GM12878 (cell line): ENCODE measurements around the gene DCTPP1.

Source experiments
- GABPA ChIP-seq: IDR thresholded peaks from 2 replicates; pipeline ENCODE4 v1.6.1; 2014; ENCODE audit warnings: antibody characterized with exemption, low read depth, mild to moderate bottlenecking, inconsistent platforms
- NFIC ChIP-seq: IDR thresholded peaks from 2 replicates; pipeline ENCODE4 v1.6.1; 2012; ENCODE audit warnings: low read depth, mild to moderate bottlenecking, inconsistent platforms, low read length, moderate library complexity
- POLR2A ChIP-seq: IDR thresholded peaks from 2 replicates; pipeline ENCODE4 v1.6.1; 2011; ENCODE audit warnings: low read depth, mild to moderate bottlenecking, low read length
- SIX5 ChIP-seq: IDR thresholded peaks from 2 replicates; pipeline ENCODE4 v1.6.1; 2011; ENCODE audit warnings: mild to moderate bottlenecking, low read depth, low read length, moderate library complexity; ENCODE audit not compliant: severe bottlenecking
- SP1 ChIP-seq: IDR thresholded peaks from one replicate; pipeline ENCODE4 v1.6.1; 2011; ENCODE audit warnings: low read depth, low read length
- SUZ12 ChIP-seq: fragments of 200-600 bp; sonication (generic); IDR thresholded peaks from one replicate; pipeline ENCODE4 v1.6.1; 2018; ENCODE audit warnings: antibody characterized with exemption, mild to moderate bottlenecking; ENCODE audit not compliant: unreplicated experiment
- TF ChIP-seq, protein P1 (sequence below), 3 experiments: IDR thresholded peaks in 2 of 3; conservative IDR thresholded peaks in 1 of 3; 2 replicates each; pipeline ENCODE4 v1.5.1; 2011; ENCODE audit warnings: low read depth in 3 of 3, low read length in 3 of 3, mild to moderate bottlenecking in 3 of 3, control low read depth in 2 of 3, moderate library complexity in 2 of 3, inconsistent platforms in 1 of 3, mixed read lengths in 1 of 3; ENCODE audit not compliant: control insufficient read depth in 2 of 3, insufficient read depth in 1 of 3; ENCODE audit errors: extremely low read depth in 1 of 3
- TF ChIP-seq, protein P2 (sequence below): IDR thresholded peaks from 2 replicates; pipeline ENCODE4 v1.6.1; 2012; ENCODE audit warnings: low read depth, low read length, improper control_type of control experiment

DNA sequence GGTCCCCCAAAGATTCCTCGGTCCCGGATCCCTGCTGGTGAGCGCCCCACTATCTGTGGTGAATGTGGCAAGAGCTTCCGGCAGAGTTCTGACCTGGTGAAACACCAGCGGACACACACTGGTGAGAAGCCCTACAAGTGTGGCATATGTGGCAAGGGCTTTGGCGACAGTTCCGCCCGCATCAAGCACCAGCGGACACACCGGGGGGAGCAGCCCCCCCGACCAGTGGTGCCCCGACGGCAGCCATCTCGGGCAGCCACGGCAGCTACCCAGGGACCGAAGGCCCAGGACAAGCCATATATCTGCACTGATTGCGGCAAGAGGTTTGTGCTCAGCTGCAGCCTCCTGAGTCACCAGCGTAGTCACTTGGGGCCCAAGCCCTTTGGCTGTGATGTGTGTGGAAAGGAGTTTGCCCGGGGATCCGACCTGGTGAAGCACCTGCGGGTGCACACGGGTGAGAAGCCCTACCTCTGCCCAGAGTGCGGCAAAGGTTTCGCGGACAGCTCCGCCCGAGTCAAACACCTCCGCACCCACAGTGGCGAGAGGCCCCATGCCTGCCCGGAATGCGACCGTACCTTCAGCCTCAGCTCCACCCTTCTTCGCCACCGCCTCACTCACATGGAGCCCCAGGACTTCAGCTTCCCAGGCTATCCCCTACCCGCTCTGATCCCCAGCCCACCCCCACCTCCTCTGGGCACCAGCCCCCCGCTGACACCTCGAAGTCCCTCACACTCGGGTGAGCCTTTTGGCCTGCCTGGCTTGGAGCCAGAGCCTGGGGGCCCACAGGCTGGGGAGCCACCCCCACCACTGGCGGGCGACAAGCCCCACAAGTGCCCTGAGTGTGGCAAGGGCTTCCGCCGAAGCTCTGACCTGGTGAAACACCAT is 31.8 kb downstream of the DCTPP1 start:
- TF ChIP-seq SIX5, result no peak
- TF ChIP-seq SP1, result no peak
- no peak for TF ChIP-seq POLR2A
- no peak for TF ChIP-seq GABPA
- TF ChIP-seq NFIC, result no peak
- TF ChIP-seq, protein P1, sequence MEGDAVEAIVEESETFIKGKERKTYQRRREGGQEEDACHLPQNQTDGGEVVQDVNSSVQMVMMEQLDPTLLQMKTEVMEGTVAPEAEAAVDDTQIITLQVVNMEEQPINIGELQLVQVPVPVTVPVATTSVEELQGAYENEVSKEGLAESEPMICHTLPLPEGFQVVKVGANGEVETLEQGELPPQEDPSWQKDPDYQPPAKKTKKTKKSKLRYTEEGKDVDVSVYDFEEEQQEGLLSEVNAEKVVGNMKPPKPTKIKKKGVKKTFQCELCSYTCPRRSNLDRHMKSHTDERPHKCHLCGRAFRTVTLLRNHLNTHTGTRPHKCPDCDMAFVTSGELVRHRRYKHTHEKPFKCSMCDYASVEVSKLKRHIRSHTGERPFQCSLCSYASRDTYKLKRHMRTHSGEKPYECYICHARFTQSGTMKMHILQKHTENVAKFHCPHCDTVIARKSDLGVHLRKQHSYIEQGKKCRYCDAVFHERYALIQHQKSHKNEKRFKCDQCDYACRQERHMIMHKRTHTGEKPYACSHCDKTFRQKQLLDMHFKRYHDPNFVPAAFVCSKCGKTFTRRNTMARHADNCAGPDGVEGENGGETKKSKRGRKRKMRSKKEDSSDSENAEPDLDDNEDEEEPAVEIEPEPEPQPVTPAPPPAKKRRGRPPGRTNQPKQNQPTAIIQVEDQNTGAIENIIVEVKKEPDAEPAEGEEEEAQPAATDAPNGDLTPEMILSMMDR (IDR thresholded peaks at IDR 0.05 in 2 of 3, conservative IDR thresholded peaks at IDR 0.05 in 1 of 3; ENCODE audit: control insufficient read depth in 2 of 3, extremely low read depth in 1 of 3, insufficient read depth in 1 of 3, low read depth in 3 of 3, low read length in 3 of 3), result no peak
- no peak for TF ChIP-seq SUZ12
- TF ChIP-seq, protein P2, sequence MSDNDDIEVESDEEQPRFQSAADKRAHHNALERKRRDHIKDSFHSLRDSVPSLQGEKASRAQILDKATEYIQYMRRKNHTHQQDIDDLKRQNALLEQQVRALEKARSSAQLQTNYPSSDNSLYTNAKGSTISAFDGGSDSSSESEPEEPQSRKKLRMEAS, result no peak
